ENCODE data around the gene N4BP3.

Gene N4BP3

GRCh38 chr5:178114325-178115135, 1.2 kb downstream of the N4BP3 start:
- no peak for DNase-seq (ENCODE audit: extremely low read depth, low read depth)
- no peak for TF ChIP-seq CTCF (IDR thresholded peaks at IDR 0.05; ENCODE audit: low read depth, low read length, missing control alignments)
- peak overlapping the region; percentile 46 for H3K4me3 ChIP-seq (replicated peaks; ENCODE audit: low read depth, low read length)

- TF ChIP-seq CTCF (IDR thresholded peaks at IDR 0.05; ENCODE audit: low read depth, low read length, missing control alignments) = no peak
- H3K4me3 ChIP-seq (replicated peaks; ENCODE audit: low read depth, low read length) = no peak overlapping the region
- no peak for DNase-seq (ENCODE audit: extremely low read depth, low read depth)
Observed at GRCh38 chr5:178115136-178115813, 1.9 kb downstream of the N4BP3 start.

- TF ChIP-seq CTCF (IDR thresholded peaks at IDR 0.05; ENCODE audit: low read depth, low read length, missing control alignments) = no peak
- H3K4me3 ChIP-seq (replicated peaks; ENCODE audit: low read depth, low read length) = no peak overlapping the region
- DNase-seq (ENCODE audit: extremely low read depth, low read depth) = no peak
Observed at GRCh38 chr5:178115814-178116142, 2.4 kb downstream of the N4BP3 start.

GRCh38 chr5:178116143-178116885, 3.0 kb downstream of the N4BP3 start:
- H3K4me3 ChIP-seq (replicated peaks; ENCODE audit: low read depth, low read length) = no peak overlapping the region
- TF ChIP-seq CTCF (IDR thresholded peaks at IDR 0.05; ENCODE audit: low read depth, low read length, missing control alignments) = no peak
- no peak for DNase-seq (ENCODE audit: extremely low read depth, low read depth)

GRCh38 chr5:178117923-178118701, 4.8 kb downstream of the N4BP3 start:
- no peak overlapping the region for H3K4me3 ChIP-seq (replicated peaks; ENCODE audit: low read depth, low read length)
- no peak for TF ChIP-seq CTCF (IDR thresholded peaks at IDR 0.05; ENCODE audit: low read depth, low read length, missing control alignments)

GRCh38 chr5:178119915-178120606, 6.7 kb downstream of the N4BP3 start:
- no peak overlapping the region for H3K4me3 ChIP-seq (replicated peaks; ENCODE audit: low read depth, low read length)
- no peak for DNase-seq (ENCODE audit: extremely low read depth, low read depth)
- no peak for TF ChIP-seq CTCF (IDR thresholded peaks at IDR 0.05; ENCODE audit: low read depth, low read length, missing control alignments)

More at GRCh38 chr5:178117923-178118701, 4.8 kb downstream of the N4BP3 start:
- DNase-seq (ENCODE audit: extremely low read depth, low read depth) = no peak

All from HFF-Myc (cell line).